Vagina (tissue), 2 donors: ENCODE data around the gene SHMT1. TPM values are rescaled to one million over a fixed set of nuclear protein-coding genes. Genes with fewer than 3 reads are reported as not detected.

Source experiments
- DNase-seq, 2 donors: peaks; one replicate each; pipeline ENCODE4 v3.0.0-alpha.2; 2017; ENCODE audit errors: extremely low spot score in 2 of 2
- H3K27ac ChIP-seq: fragments of 200-600 bp; sonication (generic); one replicate; pipeline ENCODE4 v1.5.1; 2019
- H3K27me3 ChIP-seq: fragments of 200-600 bp; sonication (generic); one replicate; pipeline ENCODE4 v1.5.1; 2019
- H3K36me3 ChIP-seq, 2 donors: fragments of 200-600 bp; sonication (generic); one replicate each; pipeline ENCODE4 v1.5.1; 2017 to 2019
- H3K4me1 ChIP-seq: fragments of 200-600 bp; sonication (generic); one replicate; pipeline ENCODE4 v1.5.1; 2019
- H3K4me3 ChIP-seq, 2 donors: fragments of 200-600 bp; sonication (generic); 1 replicate in 1 of 2; 2 replicates in 1 of 2; pipeline ENCODE4 v1.5.1; 2016 to 2019
- H3K9me3 ChIP-seq: fragments of 200-600 bp; sonication (generic); one replicate; pipeline ENCODE4 v1.5.1; 2019
- POLR2A ChIP-seq, 2 donors: fragments of 450-650 bp; IDR thresholded peaks; one replicate each; pipeline ENCODE4 v1.6.1; 2017; ENCODE audit warnings: antibody characterized with exemption in 2 of 2, mild to moderate bottlenecking in 2 of 2, moderate library complexity in 2 of 2
- POLR2AphosphoS5 ChIP-seq, 2 donors: sonication (generic); formaldehyde crosslinking; IDR thresholded peaks; one replicate each; pipeline ENCODE4 v1.9.0; 2017; ENCODE audit warnings: antibody characterized with exemption in 2 of 2, mild to moderate bottlenecking in 2 of 2, low read depth in 1 of 2; ENCODE audit not compliant: insufficient read depth in 1 of 2
- intact Hi-C: fragments of 100-400 bp; cut with DNase I; formaldehyde crosslinking; loops from one replicate; pipeline ENCODE4 v1.15.1; 2023
- total RNA-seq: library from RNA; depleted of rRNA; stranded (reverse); fragments of >200 nt; gene quantifications from one replicate; pipeline ENCODE4 v1.2.3, GENCODE V29; 2016
- TF ChIP-seq, protein P1 (sequence below), 3 experiments: fragments of 450-650 bp in 2 of 3; fragments of 200-600 bp in 1 of 3; sonication (generic) in 1 of 3; IDR thresholded peaks; one replicate each; pipeline ENCODE4 v1.5.1; 2017 to 2019; ENCODE audit warnings: antibody characterized with exemption in 3 of 3, mild to moderate bottlenecking in 2 of 3, moderate library complexity in 2 of 3

SHMT1 gene
- total RNA-seq, 1 donor from 2014 or later, result 31.4 TPM

DNA sequence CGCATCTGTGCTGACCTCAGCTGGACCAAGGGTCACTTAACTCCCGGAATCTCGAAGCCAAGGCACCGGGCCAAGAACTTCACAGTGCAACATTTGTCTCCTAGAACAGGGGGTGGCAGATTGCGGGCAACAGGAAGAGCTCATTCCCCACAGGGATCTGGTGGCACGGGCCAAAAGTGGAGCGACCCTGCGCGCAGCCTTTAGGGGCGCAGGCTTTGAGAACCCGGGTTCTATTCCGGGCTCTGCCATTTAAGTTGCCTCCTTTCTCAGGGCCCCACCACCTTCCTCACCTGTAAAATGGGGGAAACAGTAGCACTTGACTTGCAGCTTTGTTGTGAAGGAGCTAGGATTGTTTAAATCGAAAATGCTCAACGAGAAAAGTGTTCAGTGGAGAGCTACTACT, 651 bp downstream of the SHMT1 start:
- H3K4me1 ChIP-seq, result peaks cover 22% of the 10 kb centered on the region
- TF ChIP-seq, protein P1, sequence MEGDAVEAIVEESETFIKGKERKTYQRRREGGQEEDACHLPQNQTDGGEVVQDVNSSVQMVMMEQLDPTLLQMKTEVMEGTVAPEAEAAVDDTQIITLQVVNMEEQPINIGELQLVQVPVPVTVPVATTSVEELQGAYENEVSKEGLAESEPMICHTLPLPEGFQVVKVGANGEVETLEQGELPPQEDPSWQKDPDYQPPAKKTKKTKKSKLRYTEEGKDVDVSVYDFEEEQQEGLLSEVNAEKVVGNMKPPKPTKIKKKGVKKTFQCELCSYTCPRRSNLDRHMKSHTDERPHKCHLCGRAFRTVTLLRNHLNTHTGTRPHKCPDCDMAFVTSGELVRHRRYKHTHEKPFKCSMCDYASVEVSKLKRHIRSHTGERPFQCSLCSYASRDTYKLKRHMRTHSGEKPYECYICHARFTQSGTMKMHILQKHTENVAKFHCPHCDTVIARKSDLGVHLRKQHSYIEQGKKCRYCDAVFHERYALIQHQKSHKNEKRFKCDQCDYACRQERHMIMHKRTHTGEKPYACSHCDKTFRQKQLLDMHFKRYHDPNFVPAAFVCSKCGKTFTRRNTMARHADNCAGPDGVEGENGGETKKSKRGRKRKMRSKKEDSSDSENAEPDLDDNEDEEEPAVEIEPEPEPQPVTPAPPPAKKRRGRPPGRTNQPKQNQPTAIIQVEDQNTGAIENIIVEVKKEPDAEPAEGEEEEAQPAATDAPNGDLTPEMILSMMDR (IDR thresholded peaks at IDR 0.05), result no peak
- TF ChIP-seq POLR2A (IDR thresholded peaks at IDR 0.05), result no peak
- no peak for TF ChIP-seq POLR2AphosphoS5 (IDR thresholded peaks at IDR 0.05; ENCODE audit: insufficient read depth in 1 of 2, low read depth in 1 of 2)
- H3K4me3 ChIP-seq, result peak overlapping the region; percentile 80 to 87
- H3K9me3 ChIP-seq, result no peaks in the 10 kb centered on the region
- H3K27me3 ChIP-seq, result no peaks in the 10 kb centered on the region
- H3K36me3 ChIP-seq, result peaks cover 0 to 7% of the 10 kb centered on the region in 2 donors
- intact Hi-C loops, result no loop called here
- DNase-seq, result no peak
- H3K27ac ChIP-seq, result peak overlapping the region; percentile 89

DNA sequence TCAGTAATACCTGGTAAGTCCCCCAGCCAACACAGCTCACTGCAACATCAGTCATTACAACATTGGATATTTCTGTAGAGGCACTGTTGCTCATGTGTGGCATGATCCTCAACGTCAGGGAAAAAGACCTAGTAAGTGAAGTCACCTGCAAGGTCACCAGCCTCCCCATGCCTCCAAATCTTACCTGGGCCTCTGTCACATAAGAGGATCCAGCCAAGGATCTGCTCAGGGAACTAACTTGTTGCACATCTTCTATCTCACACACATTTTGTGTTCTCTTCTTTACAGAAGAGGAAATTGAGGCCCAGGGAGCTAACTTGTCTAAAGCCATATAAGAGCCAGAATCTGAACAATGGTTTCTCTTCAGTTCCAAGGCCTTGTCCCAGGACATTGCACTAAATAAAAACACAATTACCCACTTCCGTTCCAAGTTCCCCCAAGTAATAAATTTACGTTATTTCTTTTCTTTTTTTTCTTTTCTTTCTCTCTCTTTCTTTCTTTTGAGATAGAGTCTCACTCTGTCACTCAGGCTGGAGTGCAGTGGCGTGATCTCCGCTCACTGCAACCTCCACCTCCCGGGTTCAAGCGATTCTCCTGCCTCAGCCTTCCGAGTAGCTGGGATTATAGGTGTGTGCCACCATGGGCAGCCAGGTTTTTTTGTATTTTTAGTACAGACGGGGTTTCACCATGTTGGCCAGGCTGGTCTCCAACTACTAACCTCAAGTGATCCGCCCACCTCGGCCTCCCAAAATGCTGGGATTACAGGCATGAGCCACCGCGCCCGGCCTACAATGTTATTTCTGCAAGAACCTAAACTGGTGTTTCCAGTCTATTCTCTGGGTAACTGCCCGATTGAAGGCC, 1.3 kb downstream of the SHMT1 start:
- Histone ChIP-seq H3K27me3 (no peaks in the 10 kb centered on the region), H3K27ac (peak overlapping the region; percentile 89), H3K4me1 (peaks cover 22% of the 10 kb centered on the region), H3K36me3 (peaks cover 0 to 7% of the 10 kb centered on the region in 2 donors), H3K4me3 (peak overlapping the region; percentile 80 to 87), H3K9me3 (no peaks in the 10 kb centered on the region)
- TF ChIP-seq, protein P1 (IDR thresholded peaks at IDR 0.05), result no peak
- TF ChIP-seq POLR2AphosphoS5 (IDR thresholded peaks at IDR 0.05; ENCODE audit: insufficient read depth in 1 of 2, low read depth in 1 of 2), result no peak
- no peak for TF ChIP-seq POLR2A (IDR thresholded peaks at IDR 0.05)
- no peak for DNase-seq
- intact Hi-C loops, result no loop called here

DNA sequence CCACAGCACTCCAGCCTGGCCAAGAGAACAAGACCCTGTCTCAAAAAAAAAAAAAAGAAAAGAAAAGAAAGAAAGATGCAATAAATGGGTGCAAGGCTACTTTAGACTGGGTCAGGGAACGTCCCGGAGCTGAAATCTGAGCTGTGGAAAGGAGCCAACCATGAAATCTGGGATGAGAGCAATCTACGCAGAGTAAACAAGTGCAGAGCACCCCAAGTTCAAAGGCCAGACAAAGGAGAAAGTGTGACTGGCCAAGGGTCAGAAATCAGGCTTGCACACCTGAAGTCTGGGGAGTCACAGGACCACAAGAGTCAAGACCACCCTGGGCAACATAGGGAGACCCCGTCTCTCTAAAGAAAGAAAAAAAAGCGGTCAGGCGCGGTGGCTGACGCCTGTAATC, 2.8 kb downstream of the SHMT1 start:
- H3K36me3 ChIP-seq, result peaks cover 0 to 7% of the 10 kb centered on the region in 2 donors
- no peaks in the 10 kb centered on the region for H3K9me3 ChIP-seq
- DNase-seq, result no peak
- no peak for TF ChIP-seq POLR2AphosphoS5 (IDR thresholded peaks at IDR 0.05; ENCODE audit: insufficient read depth in 1 of 2, low read depth in 1 of 2)
- no peak for TF ChIP-seq POLR2A (IDR thresholded peaks at IDR 0.05)
- TF ChIP-seq, protein P1 (IDR thresholded peaks at IDR 0.05), result no peak
- H3K27ac ChIP-seq, result no peak overlapping the region
- intact Hi-C loops, result no loop called here
- no peaks in the 10 kb centered on the region for H3K27me3 ChIP-seq
- H3K4me3 ChIP-seq, result no peak overlapping the region
- H3K4me1 ChIP-seq, result peaks cover 30% of the 10 kb centered on the region

DNA sequence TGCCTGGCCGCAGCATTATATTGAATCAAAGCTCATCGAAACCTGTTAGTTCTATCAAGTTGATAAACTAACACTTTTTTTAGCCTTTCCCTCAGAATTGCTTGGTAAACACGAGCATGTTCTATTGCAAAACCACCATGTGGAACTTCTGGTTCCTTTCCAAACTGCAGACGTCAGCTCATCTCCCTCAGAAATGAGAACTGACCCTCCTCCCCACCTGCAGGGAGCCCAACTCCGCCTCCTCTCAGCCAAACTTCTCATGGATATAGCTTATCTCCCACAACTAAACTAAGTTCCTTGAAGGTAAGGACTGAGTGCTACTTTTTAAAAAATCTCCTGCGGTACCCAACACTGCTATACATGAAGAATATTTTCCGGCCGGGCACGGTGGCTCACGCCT, 6.7 kb downstream of the SHMT1 start:
- Histone ChIP-seq H3K36me3 (peaks cover 0 to 33% of the 10 kb centered on the region in 2 donors), H3K9me3 (no peaks in the 10 kb centered on the region), H3K27ac (peak overlapping the region; percentile 73), H3K4me1 (peaks cover 13% of the 10 kb centered on the region), H3K27me3 (no peaks in the 10 kb centered on the region), H3K4me3 (no peak overlapping the region)
- intact Hi-C loops, result no loop called here
- TF ChIP-seq, protein P1 (IDR thresholded peaks at IDR 0.05), result no peak
- TF ChIP-seq POLR2AphosphoS5 (IDR thresholded peaks at IDR 0.05; ENCODE audit: insufficient read depth in 1 of 2, low read depth in 1 of 2) (no peak), POLR2A (IDR thresholded peaks at IDR 0.05) (no peak)
- DNase-seq, result no peak

DNA sequence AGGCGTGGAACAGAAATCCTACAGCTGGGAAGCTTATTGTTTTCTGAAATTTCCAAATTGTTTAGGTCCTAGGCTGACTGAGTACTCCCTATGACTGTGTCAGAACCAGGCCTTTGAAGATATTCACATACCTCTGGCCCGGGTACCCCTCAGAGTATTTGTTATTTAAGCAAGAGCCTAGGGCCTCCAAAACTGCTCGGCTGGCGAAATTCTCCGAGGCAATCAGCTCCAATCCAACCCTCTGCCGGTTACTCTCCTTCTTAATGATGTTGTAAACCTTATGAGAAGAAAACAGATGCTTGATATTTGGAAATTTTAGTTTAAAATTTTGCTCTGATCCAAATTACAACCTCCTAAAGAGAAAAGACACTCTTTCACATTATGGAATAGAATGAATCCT, 9.8 kb downstream of the SHMT1 start:
- intact Hi-C loops, result no loop called here
- Histone ChIP-seq H3K36me3 (peaks cover 0 to 40% of the 10 kb centered on the region in 2 donors), H3K27me3 (no peaks in the 10 kb centered on the region)

More for the DNA sequence above, 9.8 kb downstream of the SHMT1 start:
- TF ChIP-seq, protein P1 (IDR thresholded peaks at IDR 0.05), result no peak
- TF ChIP-seq POLR2A (IDR thresholded peaks at IDR 0.05) (no peak), POLR2AphosphoS5 (IDR thresholded peaks at IDR 0.05; ENCODE audit: insufficient read depth in 1 of 2, low read depth in 1 of 2) (no peak)
- Histone ChIP-seq H3K4me1 (peaks cover 8% of the 10 kb centered on the region), H3K4me3 (no peak overlapping the region), H3K9me3 (no peaks in the 10 kb centered on the region), H3K27ac (no peak overlapping the region)
- DNase-seq, result no peak
